ENCODE measurements around the gene TMEM232. TPM values are rescaled to one million over a fixed set of nuclear protein-coding genes. Genes with fewer than 3 reads are reported as not detected.

Gene TMEM232
- total RNA-seq, 1 experiment from 2014 or later = 1.6 TPM

GRCh38 chr5:110572729-110573128 is 153.7 kb downstream of the TMEM232 start:
- Histone ChIP-seq H3K4me1 (ENCODE audit: insufficient read depth, low read length) (no peaks in the 10 kb centered on the region; the same call in 1 of the 2 replicates), H3K9me3 (ENCODE audit: control insufficient read depth, low read depth, low read length) (no peaks in the 10 kb centered on the region), H2BK20ac (ENCODE audit: low read depth, low read length, poor library complexity, severe bottlenecking) (no peak overlapping the region), H2BK12ac (ENCODE audit: insufficient read length, low read depth, low read length) (no peak overlapping the region), H4K8ac (replicated peaks; ENCODE audit: insufficient read length, low read depth, low read length) (no peak overlapping the region), H4K20me1 (ENCODE audit: control insufficient read depth, insufficient read depth, insufficient read length) (no peaks in the 10 kb centered on the region), H3K56ac (ENCODE audit: insufficient read length, low read depth, low read length) (no peak overlapping the region), H3K4me2 (ENCODE audit: insufficient read depth, insufficient read length, low read length) (no peak overlapping the region), H2BK15ac (ENCODE audit: low read depth, low read length) (no peak overlapping the region), H3K79me2 (ENCODE audit: insufficient read depth, low read length) (no peaks in the 10 kb centered on the region), H2BK120ac (ENCODE audit: low read depth, low read length, poor library complexity, severe bottlenecking) (no peak overlapping the region), H3K79me1 (ENCODE audit: insufficient read depth, low read depth, low read length, poor library complexity, severe bottlenecking) (no peaks in the 10 kb centered on the region), H2AK5ac (ENCODE audit: insufficient read length, low read length) (no peak overlapping the region), H2AFZ (ENCODE audit: low read length) (no peak overlapping the region), H4K91ac (ENCODE audit: insufficient read length, low read depth, low read length) (no peak overlapping the region), H3K23ac (ENCODE audit: insufficient read length, low read depth, low read length) (no peak overlapping the region), H3K23me2 (ENCODE audit: insufficient read length, low read depth, low read length, poor library complexity, severe bottlenecking) (no peaks in the 10 kb centered on the region), H3K9ac (ENCODE audit: extremely low read depth, insufficient read length, low read length) (no peak overlapping the region), H3K14ac (ENCODE audit: insufficient read depth, low read length) (no peak overlapping the region), H3K27ac (ENCODE audit: insufficient read length, low read depth, low read length) (no peak overlapping the region), H3K4ac (ENCODE audit: low read depth, low read length) (no peak overlapping the region), H4K5ac (ENCODE audit: insufficient read length, low read depth, low read length) (no peak overlapping the region), H3K18ac (ENCODE audit: insufficient read length, low read depth, low read length) (no peak overlapping the region), H3T11ph (ENCODE audit: low read length) (no peak overlapping the region), H3K27me3 (ENCODE audit: insufficient read depth, low read length) (no peaks in the 10 kb centered on the region), H2BK5ac (ENCODE audit: insufficient read length, low read length) (no peak overlapping the region)
- H3K36me3 Mint-ChIP-seq (ENCODE audit: insufficient read depth in 1 of 3, low read depth in 3 of 3) = no peaks in the 10 kb centered on the region; a peak in 1 of 7 replicates
- H3K9me3 Mint-ChIP-seq = no peaks in the 10 kb centered on the region; a peak in 1 of 5 replicates
- no peak overlapping the region for H3K27ac Mint-ChIP-seq
- TF ChIP-seq CTCF (conservative IDR thresholded peaks at IDR 0.05) = no peak
- H3K27me3 Mint-ChIP-seq (ENCODE audit: low read depth) = no peaks in the 10 kb centered on the region
- no peak overlapping the region for H3K4me3 Mint-ChIP-seq
- H3K4me1 Mint-ChIP-seq = peaks cover 9 to 10% of the 10 kb centered on the region in 2 experiments
- DNase-seq = no peak
- WGBS (ENCODE audit: extremely low coverage, insufficient read length, low lambda C conversion rate) = no CpG with 5 or more reads among the region's 1 CpG

All from H9 (cell line).